HG03039 (cell line): ENCODE data around the gene SCGB3A2.

Source experiments
- ATAC-seq: cut with Tn5 transposase; IDR thresholded peaks from one replicate; pipeline ENCODE4 v1.9.1; 2021; ENCODE audit warnings: mild to moderate bottlenecking, moderate library complexity; ENCODE audit not compliant: unreplicated experiment

Gene SCGB3A2

DNA sequence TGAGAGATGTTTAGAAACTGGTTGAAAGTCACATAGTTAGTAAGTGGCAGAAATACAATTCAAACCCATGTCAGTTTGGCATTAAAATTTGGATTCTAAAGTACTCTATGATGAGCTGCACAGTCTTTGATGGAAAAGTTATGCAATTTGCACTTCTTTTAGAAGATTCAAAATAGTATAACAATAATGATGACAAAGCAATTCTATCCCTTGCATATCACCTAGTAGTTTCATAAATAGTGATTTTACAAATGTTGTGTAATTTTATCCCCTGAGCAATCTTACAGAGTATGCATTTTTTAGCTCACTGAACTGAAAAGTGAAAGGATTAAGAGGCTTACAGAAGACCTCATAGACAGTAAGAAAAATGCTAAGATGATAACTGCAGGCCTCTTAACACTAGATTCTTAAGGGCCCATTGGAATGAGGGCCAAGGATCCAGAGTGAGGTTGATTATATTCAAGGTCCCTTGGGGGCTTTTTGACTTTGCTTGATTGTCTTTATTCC lies 24.2 kb downstream of the SCGB3A2 start:
- ATAC-seq, result no peak

GRCh38 chr5:147904110-147904509 lies 25.6 kb downstream of the SCGB3A2 start:
- ATAC-seq, result no peak

- no peak for ATAC-seq
These were observed 28.0 kb downstream of the SCGB3A2 start, which contains the start of gene C5orf46 for GRCh38 chr5:147906326-147907095. Gene C5orf46 (minus strand): TSS chr5:147906538. CDS start chr5:147906501, 37 bp downstream.

DNA sequence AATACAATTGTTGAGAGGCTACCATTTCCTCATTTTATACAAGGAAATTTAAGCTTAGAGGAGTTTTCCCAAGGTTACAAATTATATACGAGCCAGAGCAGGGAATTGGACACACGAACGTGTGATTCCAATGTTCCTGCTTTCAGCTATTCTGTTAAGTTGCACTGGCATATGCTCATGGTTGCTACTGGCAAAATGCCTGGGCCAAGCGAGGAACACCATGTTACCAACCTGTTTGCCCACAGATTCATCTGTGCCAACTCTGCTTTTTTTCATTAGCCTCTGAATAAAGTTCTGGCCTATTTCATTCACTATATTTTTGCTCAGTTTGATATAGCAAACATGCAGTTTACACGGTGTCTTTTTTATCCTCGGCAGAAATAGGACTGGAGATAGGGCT lies 32.9 kb downstream of the SCGB3A2 start:
- no peak for ATAC-seq

- ATAC-seq, result no peak
These were observed 33.5 kb downstream of the SCGB3A2 start for GRCh38 chr5:147912011-147912410.

DNA sequence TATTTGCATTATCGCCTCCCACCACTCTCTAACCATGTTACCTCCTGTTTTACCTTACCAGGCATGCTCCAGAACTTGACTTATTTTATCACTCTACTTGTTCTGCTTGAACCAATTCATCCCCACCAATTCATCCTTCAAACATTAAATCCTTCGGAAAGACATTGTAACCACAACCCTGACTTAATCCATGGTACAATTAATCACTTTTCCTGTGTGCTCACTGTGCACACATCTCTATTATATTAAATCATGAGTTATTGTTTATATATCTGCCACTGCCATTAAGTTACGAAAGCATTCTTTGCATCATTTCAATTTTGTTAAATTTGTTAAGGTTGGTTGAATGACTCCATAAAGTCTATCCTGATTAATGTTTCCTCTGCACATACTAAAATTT lies 35.3 kb downstream of the SCGB3A2 start:
- ATAC-seq, result no peak

DNA sequence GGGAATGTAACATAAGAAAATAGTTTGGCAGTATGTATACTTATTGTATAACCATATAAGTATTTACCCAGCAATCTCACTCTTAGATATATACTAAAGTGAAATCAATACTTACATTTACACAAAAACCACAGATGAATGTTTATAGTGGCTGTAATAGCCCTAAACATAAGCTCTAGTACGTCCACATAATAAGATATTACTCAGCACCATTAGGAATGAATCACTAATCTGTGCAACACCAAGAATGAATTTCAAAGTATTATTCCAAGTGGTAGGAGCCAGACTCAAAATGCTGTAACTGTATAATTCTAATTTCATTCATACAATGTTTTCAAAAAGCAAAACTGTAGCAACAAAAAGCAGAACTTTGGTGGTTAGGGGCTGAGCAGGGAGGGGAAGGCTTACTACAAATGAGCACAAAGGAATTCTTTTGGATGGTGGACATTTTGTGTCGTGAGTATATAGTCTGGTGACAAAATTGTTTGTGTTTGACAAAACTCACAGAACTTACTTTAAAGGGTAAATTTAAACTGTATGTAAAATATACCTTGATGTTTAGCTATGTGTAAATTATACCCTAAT lies 39.7 kb downstream of the SCGB3A2 start:
- no peak for ATAC-seq

DNA sequence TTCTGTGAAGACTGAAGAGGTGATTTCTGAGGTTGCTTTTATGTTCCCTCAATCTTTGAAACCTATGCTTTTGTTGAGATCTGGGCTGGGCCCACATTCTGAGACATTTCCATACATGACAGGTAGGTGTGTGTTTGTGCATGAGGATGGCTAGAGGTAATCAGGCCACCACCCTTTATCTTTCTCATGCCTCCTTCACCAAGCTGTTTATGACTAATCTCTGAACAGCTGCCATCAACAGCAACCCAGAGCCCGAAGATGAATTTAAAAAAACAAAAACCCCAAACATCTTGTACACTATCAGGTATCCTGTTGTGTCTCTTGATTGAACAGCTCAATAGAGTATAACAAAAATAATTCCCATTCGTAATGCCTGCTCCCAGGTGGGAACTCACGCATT lies 40.4 kb downstream of the SCGB3A2 start:
- no peak for ATAC-seq

DNA sequence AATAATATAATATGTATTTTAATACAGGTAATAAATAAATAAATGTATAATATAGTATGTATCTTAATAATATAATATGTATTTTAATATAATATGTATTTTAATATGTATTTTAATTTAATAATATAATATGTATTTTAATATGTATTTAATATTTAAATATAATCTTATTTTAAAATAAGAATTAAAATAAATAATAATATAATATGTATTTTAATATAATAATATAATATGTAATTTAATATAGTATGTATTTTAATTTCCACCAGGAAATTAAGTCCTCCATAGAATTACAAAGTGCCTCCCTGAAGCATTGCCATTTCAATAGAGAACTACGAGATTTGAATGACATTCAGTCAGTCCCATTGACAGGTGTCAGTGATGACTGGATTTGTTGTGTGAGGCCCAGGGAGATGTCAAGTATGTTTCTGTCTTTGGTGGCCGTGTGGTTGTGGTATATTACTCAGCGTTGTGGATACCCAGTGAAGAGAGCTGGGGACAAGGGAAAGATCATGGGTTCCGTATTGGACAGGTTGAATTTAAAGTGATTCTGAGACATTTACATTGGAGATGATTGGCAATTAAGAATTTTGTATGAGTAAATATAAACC lies 42.0 kb downstream of the SCGB3A2 start:
- no peak for ATAC-seq

GRCh38 chr5:147921136-147921535 lies 42.6 kb downstream of the SCGB3A2 start:
- ATAC-seq, result no peak

DNA sequence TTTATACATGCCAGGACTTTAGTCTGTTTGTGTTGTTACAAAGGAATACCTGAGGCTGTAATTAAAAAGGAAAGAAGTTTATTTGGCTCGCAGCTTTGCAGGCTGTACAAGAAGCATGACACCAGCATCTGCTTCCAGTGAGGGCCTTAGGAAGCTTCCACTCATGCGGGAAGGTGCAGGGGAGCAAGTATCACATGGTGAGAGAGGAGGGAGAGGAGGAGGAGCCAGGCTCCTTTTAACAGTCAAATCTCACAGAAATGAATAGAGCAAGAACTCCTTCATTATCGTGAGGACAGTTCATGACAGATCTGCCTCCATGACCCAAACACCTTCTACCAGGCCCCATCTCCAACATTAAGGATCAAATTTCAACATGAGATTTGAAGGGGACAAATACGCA lies 46.5 kb downstream of the SCGB3A2 start:
- ATAC-seq, result no peak

- ATAC-seq, result no peak
These were observed 49.4 kb downstream of the SCGB3A2 start for GRCh38 chr5:147927901-147928300.

DNA sequence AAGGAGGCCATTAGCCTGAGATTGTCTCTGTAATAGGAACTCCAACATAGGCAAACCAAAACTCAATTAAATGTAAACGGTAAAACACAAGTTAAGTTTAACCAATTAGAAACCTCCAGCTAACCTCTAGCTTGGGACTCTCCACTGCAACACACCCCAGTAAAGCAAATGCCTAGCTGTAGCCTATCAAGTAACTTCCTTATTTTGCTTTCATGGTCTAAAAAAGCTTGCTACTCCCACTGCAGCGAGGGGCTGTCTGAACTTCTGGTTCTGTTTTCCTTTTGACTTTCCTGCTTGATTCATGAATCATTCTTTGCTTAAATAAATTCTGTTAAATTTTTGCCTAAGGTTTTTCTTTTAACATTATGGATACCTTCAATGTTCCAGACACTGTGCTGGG lies 52.3 kb downstream of the SCGB3A2 start:
- no peak for ATAC-seq
